Activated B cell treated with CpG ODN at 0.5 μM for 24 hours (primary cell): ENCODE results near the gene MYO10. TPM values are rescaled to one million over a fixed set of nuclear protein-coding genes. Genes with fewer than 3 reads are reported as not detected.

Experiments
- ATAC-seq: fragments of 200-7000 bp; cut with Tn5 transposase; one replicate; pipeline ENCODE4 v1.10.0; 2021; ENCODE audit warnings: low read depth, mild to moderate bottlenecking, moderate library complexity
- CTCF ChIA-PET: fragments of 350-600 bp; sonication (Branson Sonifier 250); formaldehyde crosslinking; loops from one replicate; lab custom pipeline; 2021; ENCODE audit warnings: antibody characterized with exemption; lab: Charles Lee
- POLR2A ChIA-PET: fragments of 350-600 bp; sonication (Branson Sonifier 250); formaldehyde crosslinking; loops from one replicate; lab custom pipeline; 2021; ENCODE audit warnings: antibody characterized with exemption; lab: Charles Lee
- DNase-seq: peaks from one replicate; pipeline ENCODE4 v3.0.0; 2022
- H3K27ac Mint-ChIP-seq: one replicate; pipeline ENCODE4 v1.8.0; 2020; ENCODE audit warnings: mixed read lengths
- H3K27me3 Mint-ChIP-seq: one replicate; pipeline ENCODE4 v1.8.0; 2021; ENCODE audit warnings: mixed read lengths
- H3K36me3 Mint-ChIP-seq: one replicate; pipeline ENCODE4 v1.8.0; 2021; ENCODE audit warnings: low read depth, mixed read lengths
- H3K4me1 Mint-ChIP-seq: one replicate; pipeline ENCODE4 v1.8.0; 2021; ENCODE audit warnings: mixed read lengths
- H3K4me3 Mint-ChIP-seq: one replicate; pipeline ENCODE4 v1.8.0; 2020; ENCODE audit warnings: mild to moderate bottlenecking, mixed read lengths
- H3K9me3 Mint-ChIP-seq: one replicate; pipeline ENCODE4 v1.8.0; 2020; ENCODE audit warnings: mixed read lengths
- CTCF ChIP-seq: fragments of 200-600 bp; IDR thresholded peaks from one replicate; pipeline ENCODE4 v1.8.0; 2022; ENCODE audit warnings: antibody characterized with exemption, mild to moderate bottlenecking
- intact Hi-C: fragments of 100-400 bp; cut with micrococcal nuclease; formaldehyde crosslinking; loops from one replicate; pipeline ENCODE4 v1.15.1; 2024
- total RNA-seq: library from RNA; stranded (reverse); gene quantifications from 2 replicates; pipeline ENCODE4 v1.2.3, GENCODE V29; 2022

Gene MYO10
- total RNA-seq, 1 donor from 2014 or later = 0.13 TPM

GRCh38 chr5:16784843-16785791 is 151.0 kb downstream of the MYO10 start:
- CTCF ChIA-PET = no interaction called here
- H3K9me3 Mint-ChIP-seq = no peaks in the 10 kb centered on the region
- peaks cover 8% of the 10 kb centered on the region for H3K27me3 Mint-ChIP-seq
- H3K4me3 Mint-ChIP-seq = no peak overlapping the region
- TF ChIP-seq CTCF = no peak
- H3K4me1 Mint-ChIP-seq = peaks cover 7% of the 10 kb centered on the region
- ATAC-seq (peak; percentile 58), DNase-seq (no peak)
- POLR2A ChIA-PET = interaction anchor here (1.2 kb wide), 1 partner anchor 432 kb away, joined by 4 read pairs; the partner anchor contains the start of gene BASP1
- H3K36me3 Mint-ChIP-seq = no peaks in the 10 kb centered on the region
- intact Hi-C loops = no loop called here
- H3K27ac Mint-ChIP-seq = no peak overlapping the region

GRCh38 chr5:16784088-16784487 is 152.0 kb downstream of the MYO10 start:
- no peaks in the 10 kb centered on the region for H3K36me3 Mint-ChIP-seq
- no peak overlapping the region for H3K27ac Mint-ChIP-seq
- POLR2A ChIA-PET = interaction anchor here (1.2 kb wide), 1 partner anchor 433 kb away, joined by 4 read pairs; the partner anchor contains the start of gene BASP1
- H3K4me3 Mint-ChIP-seq = peak overlapping the region; percentile 9
- DNase-seq (no peak), ATAC-seq (no peak)
- CTCF ChIA-PET = interaction anchor here (0.9 kb wide), 1 partner anchor 406 kb away, joined by 3 read pairs; no protein-coding TSS in a partner anchor
- H3K9me3 Mint-ChIP-seq = no peaks in the 10 kb centered on the region
- TF ChIP-seq CTCF = no peak
- intact Hi-C loops = no loop called here
- H3K4me1 Mint-ChIP-seq = peaks cover 7% of the 10 kb centered on the region
- peaks cover 8% of the 10 kb centered on the region for H3K27me3 Mint-ChIP-seq

GRCh38 chr5:16781828-16782626 is 154.1 kb downstream of the MYO10 start:
- intact Hi-C loops = no loop called here
- CTCF ChIA-PET = no interaction called here
- Mint-ChIP-seq H3K36me3 (no peaks in the 10 kb centered on the region), H3K4me1 (peaks cover 7% of the 10 kb centered on the region), H3K9me3 (no peaks in the 10 kb centered on the region), H3K27ac (no peak overlapping the region), H3K4me3 (no peak overlapping the region), H3K27me3 (peaks cover 8% of the 10 kb centered on the region)
- TF ChIP-seq CTCF = no peak
- POLR2A ChIA-PET = no interaction called here
- DNase-seq (no peak), ATAC-seq (no peak)

GRCh38 chr5:16780325-16780724 is 155.8 kb downstream of the MYO10 start:
- ChIA-PET CTCF (no interaction called here), POLR2A (no interaction called here)
- DNase-seq (no peak), ATAC-seq (no peak)
- Mint-ChIP-seq H3K4me1 (peaks cover 7% of the 10 kb centered on the region), H3K27ac (no peak overlapping the region), H3K36me3 (no peaks in the 10 kb centered on the region), H3K4me3 (no peak overlapping the region), H3K27me3 (peaks cover 8% of the 10 kb centered on the region), H3K9me3 (no peaks in the 10 kb centered on the region)
- intact Hi-C loops = no loop called here
- no peak for TF ChIP-seq CTCF

GRCh38 chr5:16777432-16777831 is 158.7 kb downstream of the MYO10 start:
- ATAC-seq (no peak), DNase-seq (no peak)
- Mint-ChIP-seq H3K9me3 (no peaks in the 10 kb centered on the region), H3K27me3 (no peaks in the 10 kb centered on the region), H3K36me3 (no peaks in the 10 kb centered on the region), H3K4me1 (no peaks in the 10 kb centered on the region), H3K4me3 (no peak overlapping the region), H3K27ac (no peak overlapping the region)
- no peak for TF ChIP-seq CTCF
- POLR2A ChIA-PET = no interaction called here
- intact Hi-C loops = no loop called here
- CTCF ChIA-PET = no interaction called here
